GM21526 (cell line): ENCODE measurements around the gene PROB1.
A peak's percentile ranks its signal among the peaks of the same experiment; 100 is the strongest.
"Not testable (repeated sequence)": the region's sequence is repeated elsewhere in the genome, so short reads cannot be mapped to it uniquely, and the experiment has no call there.

Experiments
- ATAC-seq: cut with Tn5 transposase; IDR thresholded peaks from one replicate; pipeline ENCODE4 v1.9.1; 2021; ENCODE audit warnings: moderate library complexity; ENCODE audit not compliant: unreplicated experiment, low FRiP score

Gene PROB1, protein sequence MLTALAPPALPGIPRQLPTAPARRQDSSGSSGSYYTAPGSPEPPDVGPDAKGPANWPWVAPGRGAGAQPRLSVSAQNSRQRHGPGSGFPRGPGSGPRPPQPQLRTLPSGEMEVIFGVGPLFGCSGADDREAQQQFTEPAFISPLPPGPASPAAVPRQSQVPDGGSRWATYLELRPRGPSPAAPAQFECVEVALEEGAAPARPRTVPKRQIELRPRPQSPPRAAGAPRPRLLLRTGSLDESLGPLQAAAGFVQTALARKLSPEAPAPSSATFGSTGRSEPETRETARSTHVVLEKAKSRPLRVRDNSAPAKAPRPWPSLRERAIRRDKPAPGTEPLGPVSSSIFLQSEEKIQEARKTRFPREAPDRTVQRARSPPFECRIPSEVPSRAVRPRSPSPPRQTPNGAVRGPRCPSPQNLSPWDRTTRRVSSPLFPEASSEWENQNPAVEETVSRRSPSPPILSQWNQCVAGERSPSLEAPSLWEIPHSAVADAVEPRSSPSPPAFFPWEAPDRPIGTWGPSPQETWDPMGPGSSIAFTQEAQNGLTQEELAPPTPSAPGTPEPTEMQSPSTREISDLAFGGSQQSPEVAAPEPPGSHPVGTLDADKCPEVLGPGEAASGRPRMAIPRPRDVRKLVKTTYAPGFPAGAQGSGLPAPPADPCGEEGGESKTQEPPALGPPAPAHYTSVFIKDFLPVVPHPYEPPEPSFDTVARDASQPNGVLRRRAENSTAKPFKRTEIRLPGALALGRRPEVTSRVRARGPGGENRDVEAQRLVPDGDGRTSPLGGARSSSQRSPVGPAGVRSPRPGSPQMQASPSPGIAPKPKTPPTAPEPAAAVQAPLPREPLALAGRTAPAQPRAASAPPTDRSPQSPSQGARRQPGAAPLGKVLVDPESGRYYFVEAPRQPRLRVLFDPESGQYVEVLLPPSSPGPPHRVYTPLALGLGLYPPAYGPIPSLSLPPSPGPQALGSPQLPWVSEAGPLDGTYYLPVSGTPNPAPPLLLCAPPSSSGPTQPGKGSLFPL

DNA sequence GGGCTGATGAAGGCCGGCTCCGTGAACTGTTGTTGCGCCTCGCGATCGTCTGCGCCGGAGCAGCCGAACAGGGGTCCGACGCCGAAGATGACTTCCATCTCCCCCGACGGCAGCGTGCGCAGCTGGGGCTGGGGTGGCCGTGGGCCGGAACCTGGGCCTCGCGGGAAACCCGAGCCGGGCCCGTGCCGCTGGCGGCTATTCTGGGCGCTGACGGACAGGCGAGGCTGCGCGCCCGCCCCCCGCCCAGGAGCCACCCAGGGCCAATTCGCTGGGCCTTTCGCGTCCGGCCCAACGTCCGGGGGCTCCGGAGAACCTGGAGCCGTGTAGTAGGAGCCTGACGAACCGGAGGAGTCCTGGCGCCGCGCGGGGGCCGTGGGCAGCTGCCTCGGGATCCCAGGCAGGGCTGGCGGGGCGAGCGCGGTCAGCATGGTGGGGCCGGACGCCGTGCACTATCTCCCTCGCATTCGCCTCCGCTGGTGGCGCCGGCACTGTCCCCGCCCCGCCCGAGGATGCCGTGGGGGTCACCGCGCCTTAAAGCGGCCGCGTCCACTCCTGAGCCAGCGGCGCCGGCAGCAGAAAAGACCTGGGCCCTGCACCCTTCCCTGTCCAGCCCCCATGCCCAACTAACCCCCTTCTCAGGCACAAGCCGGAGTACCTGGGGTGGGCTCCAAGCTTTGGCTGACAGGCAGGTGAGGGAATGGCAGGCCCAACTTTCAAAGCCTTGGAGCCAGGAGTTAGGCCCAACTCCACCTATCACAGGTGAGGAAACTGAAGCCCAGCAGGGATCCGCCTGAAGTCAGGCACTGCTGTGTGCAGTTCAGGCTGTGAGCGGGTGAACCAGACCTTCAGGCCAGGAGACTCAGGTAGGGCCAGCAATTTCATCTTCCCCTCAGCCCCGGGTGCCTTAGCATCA lies at the start of gene PROB1:
PROB1 (minus strand) TSS at position 451 of the 913 bp plus-strand sequence; CDS start at position 428, 23 bp downstream.
- no peak for ATAC-seq

DNA sequence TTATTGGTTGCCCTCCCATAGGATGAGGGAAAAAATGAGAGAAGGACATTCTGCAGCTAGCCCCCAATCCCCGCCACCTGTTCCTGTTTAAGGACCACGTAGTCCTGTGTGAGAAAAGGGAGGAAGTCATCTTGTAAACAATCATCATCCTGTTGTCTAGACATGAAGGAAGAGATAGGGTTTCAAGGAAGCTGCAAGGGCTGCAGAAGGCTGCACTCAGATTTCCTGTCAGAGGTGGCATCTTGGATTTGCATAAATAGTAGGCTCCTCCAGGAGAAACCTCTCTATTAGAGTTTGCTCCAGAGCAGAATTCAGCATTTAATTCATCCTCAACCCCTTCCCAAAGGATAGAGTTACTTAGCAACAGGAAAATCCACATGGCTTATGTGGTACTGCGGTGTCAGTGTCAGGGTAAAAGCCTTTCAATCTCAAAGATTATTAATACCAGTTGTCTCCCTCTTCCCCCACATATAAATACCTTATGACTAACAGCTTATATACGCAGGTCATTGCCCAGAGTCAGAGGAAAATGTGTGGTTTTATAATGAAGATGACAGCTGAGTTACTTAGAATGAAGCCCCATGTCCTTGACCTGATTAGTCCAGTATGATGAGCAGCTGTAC lies 49.0 kb upstream of the PROB1 start:
- ATAC-seq = no peak

DNA sequence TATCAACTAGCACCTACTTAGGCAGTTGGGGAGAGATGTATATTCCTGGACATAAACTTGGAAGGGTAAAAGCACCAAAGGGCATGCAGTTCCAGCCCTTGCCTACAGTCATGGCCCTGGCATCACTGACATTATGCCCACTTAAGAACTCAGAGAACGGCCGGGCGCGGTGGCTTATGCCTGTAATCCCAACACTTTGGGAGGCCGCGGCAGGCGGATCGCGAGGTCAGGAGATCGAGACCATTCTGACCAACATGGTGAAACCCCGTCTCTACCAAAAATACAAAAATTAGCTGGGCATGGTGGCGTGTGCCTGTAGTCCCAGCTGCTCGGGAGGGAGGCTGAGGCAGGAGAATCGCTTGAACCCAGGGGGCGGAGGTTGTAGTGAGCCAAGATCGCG lies 45.5 kb upstream of the PROB1 start:
- not testable (repeated sequence) for ATAC-seq

DNA sequence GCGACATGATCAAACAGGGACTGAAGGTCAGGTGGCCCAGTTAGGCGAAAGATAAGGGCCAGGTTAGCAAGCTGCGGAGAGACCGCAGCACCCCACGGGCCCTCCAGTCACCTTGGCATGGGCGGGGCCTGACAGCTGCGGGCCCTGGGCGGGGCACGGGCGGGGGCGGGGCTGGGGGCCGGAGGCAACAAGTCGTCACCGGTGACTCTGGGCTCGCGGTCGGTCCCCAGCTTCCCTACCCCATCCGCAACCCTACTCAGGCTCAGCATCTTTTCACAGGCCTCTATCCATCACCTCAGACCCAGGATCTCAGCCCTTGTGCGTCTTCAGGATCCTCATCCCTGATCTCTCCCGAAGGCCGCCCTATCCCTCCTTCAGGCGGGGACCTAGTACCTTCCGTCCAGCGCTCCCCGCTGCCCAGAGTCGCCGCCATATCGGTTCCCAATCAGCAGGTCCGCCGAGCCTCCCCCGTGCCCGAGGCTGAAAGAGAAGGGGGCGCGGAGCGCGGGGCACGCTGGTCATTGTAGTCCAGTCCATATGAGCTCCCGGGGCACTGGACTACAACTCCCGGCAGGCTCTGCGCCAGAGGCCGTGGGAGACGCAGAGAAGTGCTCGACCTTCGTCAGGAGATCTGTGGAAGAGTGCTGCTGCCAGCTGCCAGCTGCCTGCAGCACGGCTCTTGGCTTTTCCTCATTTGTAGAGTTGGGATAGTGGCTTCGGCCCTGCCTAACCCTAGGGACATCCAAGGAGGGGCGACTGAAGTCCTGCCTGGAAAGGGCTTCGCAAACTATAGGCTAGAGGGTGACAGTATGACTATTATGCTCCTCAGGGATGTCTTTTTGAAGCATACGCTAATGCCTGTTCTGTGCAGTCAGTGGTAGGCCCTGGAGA lies 44.4 kb upstream of the PROB1 start, which contains the start of gene DNAJC18:
DNAJC18 (minus strand) TSS at position 513 of the 891 bp plus-strand sequence; CDS start at position 433, 80 bp downstream.
- ATAC-seq = peak; percentile 90

DNA sequence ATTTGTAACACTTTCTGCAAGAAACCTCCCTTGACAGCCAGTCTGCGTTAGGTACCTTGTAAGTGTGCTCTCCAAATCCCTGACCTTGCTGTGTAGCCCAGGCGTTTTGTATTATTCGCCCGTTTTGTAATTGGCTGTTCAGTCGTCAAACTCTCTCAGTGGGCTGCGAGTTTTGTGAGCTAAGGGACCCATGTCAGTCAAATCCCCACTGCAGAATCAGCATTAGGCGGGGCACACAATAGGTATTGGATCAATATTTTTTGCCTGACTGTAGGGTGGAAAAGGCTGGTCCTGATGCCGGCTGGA lies 43.8 kb upstream of the PROB1 start:
- ATAC-seq = no peak

- no peak for ATAC-seq
Observed at GRCh38 chr5:139435676-139436075, 40.8 kb upstream of the PROB1 start.

DNA sequence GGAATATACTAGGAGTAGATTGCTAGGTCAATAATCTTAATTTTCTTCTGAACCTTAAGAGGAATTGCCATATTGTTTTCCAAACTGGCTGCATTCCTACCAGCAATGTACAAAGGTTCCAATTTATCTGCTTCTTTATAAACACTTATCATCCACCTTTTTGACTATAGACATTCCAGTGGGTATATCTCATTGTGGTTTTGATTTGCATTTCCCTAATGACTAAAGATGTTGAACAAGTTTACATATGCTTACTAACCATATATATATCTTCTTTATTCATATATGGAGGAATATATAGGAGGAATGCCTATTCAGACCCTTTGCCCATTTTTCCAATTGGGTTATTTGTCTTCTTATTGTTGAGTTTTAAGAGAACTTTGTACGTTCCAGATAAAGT lies 36.8 kb upstream of the PROB1 start:
- ATAC-seq = no peak

- ATAC-seq = no peak
Observed at GRCh38 chr5:139430015-139430414, 35.1 kb upstream of the PROB1 start.

DNA sequence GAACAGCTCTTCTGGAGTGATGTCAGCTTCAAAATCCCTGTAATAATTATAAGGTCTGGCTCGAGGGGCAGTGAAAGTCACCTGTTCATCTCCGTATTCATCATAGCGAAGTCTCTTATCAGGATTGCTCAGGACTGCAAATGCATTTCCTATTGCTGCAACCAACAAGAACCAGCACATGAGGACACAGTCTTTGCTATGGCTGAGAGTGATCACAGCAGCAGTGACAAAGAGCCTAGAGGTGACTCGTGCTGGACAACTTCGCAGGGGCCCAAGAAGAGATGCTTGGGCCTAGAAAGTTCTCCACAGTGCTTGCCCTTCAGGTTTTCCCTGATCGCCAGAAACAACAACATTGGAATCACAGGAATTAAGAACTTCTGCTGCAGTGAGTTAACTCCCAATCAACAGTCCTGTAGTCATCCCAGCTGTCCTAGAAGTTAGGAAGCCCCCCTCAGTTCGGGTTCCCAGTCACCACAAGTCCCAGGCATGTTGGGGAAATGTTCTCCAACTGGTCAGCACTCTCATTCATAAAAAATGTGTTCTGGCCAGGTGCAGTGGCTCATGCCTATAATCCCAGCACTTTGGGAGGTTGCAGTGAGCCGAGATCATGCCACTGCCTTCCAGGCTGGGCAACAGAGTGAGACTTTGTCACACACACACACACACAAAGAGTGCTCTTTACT lies 31.4 kb upstream of the PROB1 start:
- no peak for ATAC-seq

GRCh38 chr5:139425497-139425896 lies 30.6 kb upstream of the PROB1 start:
- no peak for ATAC-seq

GRCh38 chr5:139422307-139422893 lies 27.5 kb upstream of the PROB1 start:
- peak; percentile 60 for ATAC-seq

DNA sequence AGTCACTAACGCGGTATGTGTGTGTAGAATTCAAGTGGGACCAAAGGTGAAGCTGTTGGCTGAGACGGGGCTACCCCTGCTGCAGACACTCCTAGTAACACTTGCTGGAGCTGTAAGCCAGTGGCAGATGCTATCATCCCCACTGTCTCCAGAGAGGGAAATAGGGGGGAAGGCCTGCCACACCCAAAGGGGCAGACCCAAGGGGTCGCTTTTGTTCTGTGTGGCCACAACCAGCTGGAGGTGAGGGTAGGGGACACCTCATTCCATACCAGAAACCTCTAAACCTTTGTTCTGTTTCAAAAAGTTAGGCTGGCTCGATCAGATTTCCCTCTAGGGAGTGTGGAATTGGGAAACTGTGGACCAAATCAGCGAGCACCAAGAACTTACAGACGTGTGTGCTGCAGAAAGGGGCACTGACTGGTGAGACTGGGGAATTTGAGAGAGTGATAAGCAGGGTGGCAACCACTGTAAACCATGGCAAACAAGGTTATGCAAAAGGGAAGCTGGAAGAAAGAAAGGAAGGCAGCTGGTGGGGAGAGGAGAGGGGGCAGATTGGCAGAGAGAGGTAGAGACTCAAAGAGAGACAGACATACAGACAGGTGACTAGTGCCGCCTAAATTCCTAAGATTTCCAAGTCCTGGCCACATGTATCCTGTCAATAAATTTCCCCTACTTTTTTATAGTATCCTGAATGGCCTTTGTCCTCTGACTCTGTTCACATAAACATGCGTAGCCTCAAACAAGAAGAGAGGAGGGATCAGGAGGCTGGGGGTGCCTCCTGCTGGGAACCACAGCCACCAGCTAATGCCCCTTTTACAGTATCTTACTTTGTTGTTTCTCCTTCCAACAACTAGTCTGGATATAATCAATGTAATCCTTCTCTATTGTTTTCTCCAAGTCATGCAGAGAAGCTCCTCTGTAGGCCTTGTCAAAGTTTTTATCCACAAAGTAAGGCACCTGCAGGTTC lies 24.6 kb upstream of the PROB1 start:
- no peak for ATAC-seq

- ATAC-seq = no peak
Observed at GRCh38 chr5:139418793-139419192, 23.9 kb upstream of the PROB1 start.

DNA sequence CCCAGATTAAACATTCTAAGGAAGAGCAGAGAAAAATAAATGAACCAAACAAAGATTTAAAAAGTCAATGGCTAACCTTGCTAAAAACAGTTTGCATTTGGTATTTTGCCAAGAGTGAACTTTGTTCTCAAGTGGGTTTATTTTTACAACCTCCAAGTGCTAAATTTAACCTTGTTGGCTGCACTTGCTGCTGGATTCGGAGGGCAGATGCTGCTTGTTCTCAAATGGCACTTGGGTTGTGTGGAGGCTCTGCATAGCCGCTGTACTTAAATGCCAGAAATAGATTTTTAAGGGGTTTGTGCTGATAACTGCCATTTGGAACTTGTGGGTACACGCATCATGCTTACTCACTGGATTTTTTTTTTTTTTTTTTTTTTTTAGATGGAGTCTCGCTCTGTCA lies 22.3 kb upstream of the PROB1 start:
- no peak for ATAC-seq

DNA sequence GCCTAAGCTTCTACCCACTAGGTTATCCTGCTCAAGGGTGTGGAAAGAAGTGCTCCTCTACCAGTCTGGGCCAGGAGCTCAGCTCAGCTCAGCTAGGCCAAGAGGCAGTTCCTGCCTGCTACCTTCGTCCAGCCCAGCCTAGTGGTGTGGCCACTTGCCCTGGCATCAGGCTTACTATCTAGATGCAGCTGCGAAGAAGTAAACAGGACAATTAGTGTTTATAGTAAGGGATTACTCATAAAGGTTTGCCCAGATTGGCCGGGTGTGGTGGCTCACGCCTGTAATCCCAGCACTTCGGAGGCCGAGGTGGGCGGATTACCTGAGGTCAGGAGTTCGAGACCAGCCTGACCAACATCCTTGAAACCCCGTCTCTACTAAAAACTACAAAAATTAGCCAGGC lies 21.7 kb upstream of the PROB1 start:
- no peak for ATAC-seq

GRCh38 chr5:139415869-139416268 lies 21.0 kb upstream of the PROB1 start:
- ATAC-seq = no peak
